Activated gamma-delta T cell treated with Interleukin-2 at 50 U/mL for 16 hours (primary cell): ENCODE measurements around the gene ERCC8.
"Not testable (repeated sequence)": the region's sequence is repeated elsewhere in the genome, so short reads cannot be mapped to it uniquely, and the experiment has no call there.

ENCODE experiments used
- DNase-seq: peaks from one replicate; pipeline ENCODE4 v3.0.0-alpha.2; 2020

The ERCC8 gene

DNA sequence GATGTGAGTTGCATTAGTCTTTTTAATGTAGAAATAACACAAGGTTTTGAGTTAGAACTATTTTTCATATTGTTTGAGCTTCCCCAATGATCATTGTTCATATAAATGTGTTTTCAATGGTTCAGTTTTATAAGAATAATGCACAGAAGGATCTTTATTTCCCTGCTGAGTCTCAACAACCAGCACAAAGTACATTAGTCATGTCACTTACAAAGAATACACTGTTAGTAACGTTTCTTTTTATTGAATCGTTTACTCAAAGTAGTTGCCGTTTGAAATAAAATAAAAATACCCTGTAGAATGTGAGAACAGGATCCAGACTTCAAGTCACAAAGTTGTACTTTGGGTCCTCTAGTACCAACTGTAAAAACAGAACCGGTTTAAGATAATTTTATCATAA, 41.5 kb downstream of the ERCC8 start:
- no peak for DNase-seq

DNA sequence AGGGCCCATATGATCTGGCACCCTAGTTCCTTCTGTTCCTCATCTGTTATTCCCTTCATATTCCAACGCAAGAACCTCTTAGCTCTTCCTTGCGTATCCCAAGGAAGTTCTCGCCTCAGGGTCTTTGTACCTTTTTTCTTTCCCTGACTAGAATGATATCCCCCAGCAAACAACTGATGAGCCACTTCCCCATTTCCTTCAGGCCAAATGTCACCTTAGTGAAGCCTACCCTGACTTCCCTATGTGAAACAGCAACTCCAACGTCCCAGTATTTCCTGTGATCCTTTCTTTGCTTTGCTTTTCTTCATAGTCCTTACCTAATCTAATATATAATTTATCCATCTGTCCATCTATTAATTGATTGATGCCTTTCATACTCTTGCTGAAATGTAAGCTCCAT, 47.9 kb downstream of the ERCC8 start:
- DNase-seq, result no peak

DNA sequence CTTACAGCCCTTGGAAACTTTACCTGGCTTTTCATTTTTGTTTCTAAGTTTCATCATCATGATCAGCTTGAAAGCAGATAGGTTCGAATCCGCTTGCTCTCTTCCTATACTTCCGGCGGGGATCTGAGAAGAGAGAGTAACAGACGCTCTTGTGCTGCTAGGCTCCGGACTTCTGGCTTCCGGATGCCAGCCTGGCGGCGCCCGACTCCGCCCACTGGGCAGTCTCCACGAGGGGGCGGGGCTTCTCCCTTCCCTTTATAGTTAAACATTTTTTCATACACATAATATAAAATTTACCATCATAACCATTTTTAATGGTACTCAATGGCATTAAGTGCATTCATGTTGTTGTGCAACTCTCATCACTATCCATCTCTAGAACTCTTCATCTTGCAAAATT, 51.3 kb downstream of the ERCC8 start:
- no peak for DNase-seq

DNA sequence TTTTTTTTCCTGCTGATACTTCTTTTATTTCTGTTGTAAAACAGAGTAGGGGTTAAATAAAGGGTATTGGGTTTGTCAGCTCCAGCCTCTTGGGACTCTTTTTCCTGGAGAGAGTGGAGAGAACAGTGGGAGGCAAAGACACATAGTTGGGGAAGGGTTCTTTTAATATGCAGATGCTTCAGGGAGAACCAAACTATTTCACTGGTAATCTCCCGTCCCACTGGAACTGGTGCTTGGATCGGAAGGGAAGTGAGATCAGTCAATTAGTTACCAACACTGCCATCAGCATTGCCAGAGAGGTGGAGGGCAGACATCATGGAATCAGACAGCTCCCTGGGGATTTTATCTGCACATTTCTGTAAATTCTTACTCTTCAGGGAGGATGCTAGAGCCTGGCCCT, 53.2 kb downstream of the ERCC8 start:
- no peak for DNase-seq

DNA sequence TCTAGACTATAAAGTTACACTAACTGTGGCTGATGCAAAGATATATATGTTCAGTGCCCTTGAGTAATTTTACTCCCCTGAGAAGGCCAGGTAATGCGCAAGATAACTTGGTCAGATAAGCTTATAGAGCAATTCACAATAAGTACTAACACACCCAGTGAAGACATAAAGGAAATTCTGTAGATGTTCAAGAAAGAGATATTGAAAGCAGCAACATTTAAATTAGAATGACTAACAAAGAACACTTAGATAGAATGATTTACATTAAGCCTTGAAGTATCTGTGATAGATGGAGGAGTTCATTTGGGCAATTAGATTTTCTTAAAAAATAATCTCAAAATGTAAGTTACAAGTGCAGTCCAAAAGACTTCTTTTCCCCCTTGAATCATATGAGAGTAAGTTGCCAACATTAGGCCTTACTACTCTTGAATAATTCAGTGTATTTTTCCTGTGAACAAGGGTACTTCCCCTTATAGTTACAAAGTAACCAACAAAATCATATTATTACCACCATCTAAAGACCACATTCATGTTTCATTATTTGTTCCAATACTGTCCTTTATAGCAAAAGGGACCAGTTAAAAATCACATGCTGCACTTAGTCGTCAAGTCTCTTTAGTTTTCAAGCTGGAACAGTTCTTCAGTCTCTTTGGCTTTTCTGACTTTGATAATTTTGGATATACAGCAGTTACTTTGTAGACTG, 56.4 kb downstream of the ERCC8 start:
- DNase-seq, result no peak

DNA sequence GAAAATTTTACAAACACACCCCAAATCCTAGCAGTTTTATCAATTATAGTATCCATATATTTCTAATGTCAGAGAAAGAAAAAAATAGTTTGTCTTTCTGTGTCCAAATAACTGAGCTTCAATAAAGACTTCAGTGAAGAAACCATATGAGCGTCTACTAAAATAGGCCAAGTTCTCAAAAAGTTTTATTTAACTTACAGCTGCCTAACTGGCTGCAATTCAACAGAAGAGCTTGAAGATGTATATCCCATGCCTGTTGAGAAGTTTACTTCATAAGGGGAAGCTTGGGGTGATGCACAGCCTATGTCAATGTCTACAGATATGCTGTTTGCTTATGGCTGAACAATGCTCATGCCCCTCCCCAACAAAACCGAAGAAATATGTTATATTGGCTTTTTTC, 57.1 kb downstream of the ERCC8 start:
- DNase-seq, result no peak

DNA sequence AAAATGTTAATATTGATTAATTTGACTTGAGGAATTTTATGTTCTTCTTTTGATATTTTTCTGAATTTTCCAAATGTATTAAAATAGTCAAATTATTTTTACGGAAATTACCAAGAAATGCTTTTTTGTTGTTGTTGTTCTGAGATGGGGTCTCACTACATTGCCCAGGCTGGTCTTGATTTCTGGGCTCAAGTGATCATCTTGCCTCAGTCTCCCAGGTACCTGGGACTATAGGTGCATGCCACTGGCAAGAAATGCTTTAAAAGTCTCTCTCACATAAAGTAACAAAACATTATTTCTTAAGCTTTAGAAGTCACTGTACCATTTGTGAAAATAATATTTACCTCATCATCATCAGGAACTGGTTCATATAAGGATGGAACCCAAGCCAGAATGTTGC, 57.8 kb downstream of the ERCC8 start:
- no peak for DNase-seq

DNA sequence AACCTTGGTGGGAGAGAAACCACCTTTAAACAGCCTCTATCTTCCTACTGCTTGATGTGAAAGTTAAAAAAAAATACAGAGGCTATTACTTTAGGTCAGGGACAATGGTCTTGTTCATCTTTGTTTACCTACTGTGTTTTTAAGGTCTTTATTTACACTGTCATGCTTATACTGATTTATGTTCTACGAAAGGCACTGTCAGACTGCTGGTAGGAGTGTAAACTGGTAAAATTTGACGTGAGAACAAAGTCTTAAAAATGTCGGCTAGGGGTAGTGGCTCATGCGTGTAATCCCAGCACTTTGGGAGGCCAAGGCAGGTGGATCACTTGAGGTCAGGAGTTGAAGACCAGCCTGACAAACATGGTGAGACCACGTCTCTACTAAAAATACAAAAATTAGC, 58.7 kb downstream of the ERCC8 start:
- DNase-seq, result no peak

DNA sequence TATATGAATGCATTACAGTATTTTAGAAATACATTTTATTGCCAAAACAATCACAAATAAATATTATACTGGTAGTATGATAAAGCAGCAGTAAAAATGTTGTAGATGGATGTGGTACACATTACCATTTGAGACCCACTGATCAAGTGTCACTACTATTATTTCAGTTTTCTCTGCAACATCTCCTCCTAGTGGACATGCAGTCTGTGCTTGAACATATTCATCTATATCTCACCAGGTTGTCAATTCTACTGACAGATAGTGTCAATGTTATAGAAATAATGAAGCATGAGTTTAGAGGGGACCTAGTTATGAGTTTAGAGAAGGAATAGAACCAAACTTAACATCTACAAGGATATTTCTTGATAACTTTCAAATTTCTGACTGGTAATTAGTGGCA, 61.6 kb downstream of the ERCC8 start:
- DNase-seq, result no peak

DNA sequence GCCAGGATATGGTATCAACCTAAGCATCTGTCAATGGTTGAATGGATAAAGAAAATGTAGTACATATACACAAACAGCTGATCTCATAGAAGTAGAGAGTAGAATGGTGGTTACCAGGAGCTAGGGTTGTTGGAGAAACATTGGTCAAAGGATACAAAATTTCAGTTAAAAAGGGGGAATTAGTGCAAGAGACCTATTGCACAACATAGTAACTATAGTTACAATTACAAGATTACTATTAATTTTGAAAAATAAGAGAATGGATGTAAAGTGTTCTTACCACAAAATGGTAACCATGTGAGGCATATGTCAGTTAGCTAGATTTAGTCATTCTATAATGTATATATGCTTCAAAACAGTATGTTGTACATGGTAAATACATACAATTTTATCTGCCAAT, 72.0 kb downstream of the ERCC8 start:
- no peak for DNase-seq

DNA sequence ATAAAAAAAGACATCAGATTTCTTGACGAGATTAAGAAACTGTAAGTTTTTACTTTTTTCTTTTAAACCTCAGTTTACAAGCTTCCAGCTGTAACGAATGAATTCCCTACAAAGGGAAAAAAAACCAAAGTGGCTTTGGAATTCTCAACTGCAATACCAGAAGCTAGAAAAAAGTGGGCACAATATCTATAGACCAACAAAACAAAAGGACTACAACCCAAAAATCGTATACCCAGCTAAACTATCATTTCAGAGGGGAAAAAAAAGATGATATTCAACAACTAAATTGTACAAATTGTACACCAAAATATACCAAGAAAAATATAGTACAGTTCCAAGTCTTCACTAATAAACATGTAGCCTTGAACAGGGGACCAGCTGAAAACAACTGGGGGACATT, 74.0 kb downstream of the ERCC8 start:
- DNase-seq, result no peak

DNA sequence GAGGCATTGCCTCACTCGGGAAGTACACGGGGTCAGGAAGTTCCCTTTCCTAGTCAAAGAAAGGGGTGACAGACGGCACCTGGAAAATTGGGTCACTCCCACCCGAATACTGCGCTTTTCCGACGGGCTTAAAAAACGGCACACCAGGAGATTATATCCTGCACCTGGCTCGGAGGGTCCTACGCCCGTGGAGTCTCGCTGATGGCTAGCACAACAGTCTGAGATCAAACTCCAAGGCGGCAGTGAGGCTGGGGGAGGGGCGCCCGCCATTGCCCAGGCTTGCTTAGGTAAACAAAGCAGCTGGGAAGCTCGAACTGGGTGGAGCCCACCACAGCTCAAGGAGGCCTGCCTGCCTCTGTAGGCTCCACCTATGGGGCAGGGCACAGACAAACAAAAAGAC, 84.3 kb downstream of the ERCC8 start:
- not testable (repeated sequence) for DNase-seq

DNA sequence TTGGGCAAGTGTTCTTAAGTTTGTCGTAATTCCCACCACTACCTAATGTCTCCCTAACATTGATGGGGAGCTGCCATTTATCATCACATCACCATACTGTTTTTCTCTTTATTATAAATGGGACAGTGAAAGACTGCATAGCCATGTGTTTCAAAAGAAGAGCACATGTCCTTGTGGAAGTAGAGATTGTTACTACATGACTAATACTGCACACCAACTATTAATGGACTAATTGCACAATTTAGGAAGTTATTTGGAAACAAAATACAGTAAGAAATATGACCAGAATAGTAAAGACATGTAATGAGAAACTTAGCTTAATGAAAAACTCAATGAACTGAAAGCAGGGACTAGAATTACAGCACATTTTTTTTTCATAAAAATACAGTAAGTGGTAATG, 88.8 kb downstream of the ERCC8 start:
- no peak for DNase-seq

DNA sequence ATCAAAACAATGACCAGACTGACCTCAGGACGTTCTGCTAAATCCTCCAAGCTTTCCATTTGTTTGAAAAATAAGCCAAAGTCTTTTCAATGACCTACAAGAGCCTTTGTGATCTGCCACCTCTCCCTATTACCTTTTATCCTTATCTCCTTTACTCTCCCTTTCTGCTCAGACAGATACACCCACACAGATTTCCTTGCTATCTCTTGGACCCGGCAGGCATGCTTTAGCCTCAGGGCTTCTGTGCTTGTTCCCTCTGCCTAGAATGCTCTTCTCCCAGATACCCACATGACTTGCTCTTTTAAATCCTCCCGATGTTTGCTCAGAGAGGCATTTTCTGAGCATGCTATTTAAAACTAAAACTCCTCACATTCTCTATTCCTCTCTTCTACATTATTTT, 91.9 kb downstream of the ERCC8 start:
- DNase-seq, result no peak

DNA sequence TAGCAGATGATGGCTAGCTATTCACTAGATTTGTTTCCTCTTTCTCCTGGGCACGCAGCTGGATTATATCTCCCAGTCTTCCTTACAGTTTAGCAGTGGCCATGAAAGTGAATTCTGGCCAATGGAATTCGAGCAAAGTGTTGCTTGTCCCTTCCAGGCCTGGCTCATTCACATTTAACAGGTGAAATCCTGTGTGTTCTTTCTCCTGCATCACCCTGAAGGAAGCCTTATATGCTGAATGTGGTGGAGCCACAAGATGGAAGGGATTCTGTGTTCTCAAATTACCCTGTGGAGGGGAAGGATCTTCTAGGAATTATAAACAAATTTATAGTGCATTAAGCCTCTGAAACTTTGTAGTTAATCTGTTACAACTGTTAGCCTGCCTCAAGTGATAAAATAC, 92.6 kb downstream of the ERCC8 start:
- no peak for DNase-seq

DNA sequence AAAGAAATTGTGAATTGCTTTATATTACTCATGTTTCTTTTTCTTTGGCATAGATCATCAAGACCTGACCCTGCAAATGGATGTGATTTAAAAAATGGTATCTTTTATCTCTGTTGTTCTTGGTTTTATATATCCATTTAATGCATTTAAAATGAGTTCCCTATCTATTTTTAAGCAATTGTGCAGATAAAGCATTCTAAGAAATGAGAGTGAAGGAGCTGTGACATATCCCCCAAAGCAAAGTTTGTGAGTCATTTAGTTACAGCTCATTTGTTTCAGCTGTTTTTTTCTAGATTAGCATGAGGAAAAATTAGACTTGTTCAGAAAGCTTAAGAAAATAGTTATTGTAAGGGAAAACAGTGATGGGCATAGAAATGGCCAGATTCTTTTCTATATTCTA, 93.2 kb downstream of the ERCC8 start:
- DNase-seq, result no peak

DNA sequence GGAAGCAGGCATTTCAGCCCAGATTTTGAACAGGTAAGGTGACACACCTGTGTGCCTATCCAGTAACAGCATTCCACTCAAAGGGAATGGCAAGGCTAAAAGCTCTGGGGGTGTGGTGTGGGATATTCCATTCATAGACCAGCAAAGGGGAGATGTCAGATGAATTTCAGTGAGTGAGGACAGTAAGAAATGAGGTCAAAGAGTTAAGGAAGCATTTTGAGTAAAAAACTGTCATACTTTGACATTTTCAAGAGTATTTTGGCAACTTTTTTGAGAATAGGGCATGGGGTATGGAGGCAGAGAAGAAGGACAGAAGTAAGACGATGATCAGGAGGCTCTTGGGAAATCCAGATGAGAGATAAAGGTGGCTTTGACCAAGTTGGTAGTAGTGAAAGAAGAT, 98.6 kb downstream of the ERCC8 start:
- DNase-seq, result no peak

DNA sequence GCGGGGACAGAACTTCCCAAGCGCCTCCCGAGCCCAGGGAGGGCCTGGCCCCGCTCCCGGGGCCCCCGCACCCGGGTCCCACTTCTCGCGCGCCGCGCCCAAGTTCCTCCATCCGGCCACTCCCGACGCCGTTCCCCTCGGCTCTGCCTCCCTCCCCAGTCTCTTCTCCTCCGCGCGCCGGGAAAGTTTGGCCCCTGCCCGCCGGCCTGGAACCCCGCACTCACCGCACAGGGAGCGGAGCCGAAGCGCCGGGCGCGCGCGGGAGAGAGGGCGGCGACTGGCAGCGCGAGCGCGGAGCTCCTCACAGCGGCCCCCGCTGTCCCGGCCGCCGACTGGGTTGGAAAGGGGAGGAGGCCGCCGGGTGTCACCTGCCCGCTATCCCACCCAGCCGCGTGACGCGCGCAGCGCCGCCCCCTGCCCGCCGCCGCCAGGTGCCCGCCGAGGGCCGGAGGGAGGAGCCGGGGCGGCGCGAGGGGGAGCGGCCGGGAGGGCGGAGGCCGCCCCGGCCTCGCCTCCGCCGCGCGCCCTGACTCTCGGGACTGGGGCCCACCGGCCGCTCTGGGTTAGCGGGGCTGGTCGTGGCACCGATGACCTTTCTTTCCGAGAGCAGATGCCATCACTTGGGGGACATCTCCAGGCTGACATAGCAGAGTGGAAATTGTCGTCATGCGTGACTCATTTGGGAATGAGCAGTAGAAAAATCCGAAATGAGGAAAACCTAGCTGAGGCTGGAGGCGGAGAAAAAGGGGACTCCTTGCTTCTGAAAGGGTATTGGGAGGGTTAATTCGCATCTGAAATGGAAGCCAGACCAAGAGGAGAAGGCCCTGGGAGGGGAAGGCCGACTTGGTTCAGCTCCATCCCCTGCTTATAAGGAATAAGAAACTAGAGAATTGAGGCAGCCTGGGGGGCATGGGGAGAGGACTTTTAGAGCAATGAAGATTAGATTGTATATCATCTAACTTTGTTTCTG, 100.6 kb downstream of the ERCC8 start, which contains the start of gene ELOVL7:
Gene ELOVL7, minus strand, starts transcription at position 334 of the 970 bp plus-strand sequence. CDS start 56,872 bp downstream, outside the sequence.
- DNase-seq, result no peak

DNA sequence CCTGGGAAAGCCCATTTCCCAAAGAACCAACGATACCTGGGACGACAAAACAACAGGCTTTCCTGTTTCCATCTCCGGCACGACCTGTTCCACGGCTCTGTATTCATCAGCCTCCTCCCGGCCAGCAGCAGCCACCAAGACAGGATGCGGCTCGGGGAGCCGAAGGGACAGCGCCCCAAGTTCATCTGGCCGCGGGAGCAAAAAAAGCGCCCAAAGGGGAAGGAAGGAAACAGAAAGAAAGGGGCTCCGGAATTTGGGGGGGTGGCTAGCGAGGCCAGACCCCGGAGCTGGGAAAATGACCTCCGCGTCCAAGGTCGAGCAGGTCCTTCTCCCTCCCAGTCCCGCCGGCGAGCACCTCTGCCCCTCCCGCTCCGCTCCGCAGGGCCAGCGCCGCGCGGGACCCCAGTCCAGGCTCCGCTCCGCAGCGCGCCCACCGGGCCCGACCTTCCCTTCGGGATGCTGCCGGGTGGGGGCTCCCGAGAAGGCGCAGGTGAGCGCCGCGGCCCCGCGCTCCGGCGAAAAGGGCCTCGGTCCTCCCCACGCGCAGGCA, 101.4 kb downstream of the ERCC8 start:
- no peak for DNase-seq

DNA sequence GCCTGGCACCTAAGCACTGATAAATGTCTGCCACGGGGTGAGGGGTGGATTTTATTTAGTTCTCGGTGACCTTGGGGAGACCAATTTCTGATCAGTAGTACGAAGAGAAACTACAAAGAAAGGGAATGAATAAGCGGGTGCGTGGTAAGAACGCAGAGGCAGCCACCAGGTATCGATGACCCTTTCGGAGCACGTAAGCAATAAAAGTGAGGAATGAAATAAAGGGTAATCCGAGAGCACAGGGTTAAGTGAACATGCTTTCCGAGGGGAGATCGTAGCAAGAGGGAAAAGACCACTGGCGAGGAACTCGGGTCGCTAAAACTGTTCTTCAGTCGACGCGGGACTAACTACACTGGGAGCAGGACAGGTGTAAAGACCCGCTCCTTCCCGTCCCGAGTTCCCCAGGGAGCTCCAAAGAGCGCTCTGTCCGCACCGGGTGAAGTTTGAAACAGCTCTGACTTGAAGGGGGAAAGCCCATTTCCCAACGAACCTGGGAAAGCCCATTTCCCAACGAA, 101.9 kb downstream of the ERCC8 start:
- no peak for DNase-seq

DNA sequence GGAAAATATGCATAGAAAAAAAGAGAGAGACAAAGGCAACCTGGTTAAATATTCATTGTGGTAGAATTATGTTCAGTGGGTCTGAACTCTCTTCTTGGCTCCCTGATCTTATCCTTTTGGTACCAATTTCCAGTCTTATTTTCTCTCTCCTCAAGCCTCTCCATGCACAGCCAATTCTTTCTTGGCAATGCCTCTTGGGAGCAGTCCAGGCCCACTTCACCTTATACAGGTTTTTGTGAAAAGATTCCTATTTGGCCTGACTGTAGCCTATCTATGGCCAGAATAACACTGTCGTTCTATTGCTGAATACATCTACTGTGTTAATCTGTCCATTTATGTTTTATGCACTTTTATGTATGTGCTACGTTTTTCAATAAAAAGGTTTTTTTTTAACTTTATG, 103.5 kb downstream of the ERCC8 start:
- DNase-seq, result no peak

DNA sequence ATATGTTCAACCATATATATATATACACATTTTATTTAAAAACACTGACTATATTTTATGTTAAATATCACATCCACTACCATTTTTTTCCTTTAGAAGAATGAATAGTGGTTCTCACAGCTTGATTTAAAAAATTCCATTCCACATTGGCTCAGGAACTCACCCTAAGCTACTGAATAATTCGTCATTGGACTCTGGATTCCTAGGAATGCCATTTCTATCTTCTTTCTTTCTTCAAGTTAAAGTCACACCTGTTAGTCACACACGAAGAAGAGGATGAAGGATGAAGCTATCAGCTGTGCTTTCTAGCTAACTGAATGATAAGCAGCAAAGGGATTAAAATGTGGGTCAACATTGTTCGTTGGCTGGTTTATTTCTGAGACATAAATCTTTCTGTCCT, 108.7 kb downstream of the ERCC8 start:
- DNase-seq, result no peak

DNA sequence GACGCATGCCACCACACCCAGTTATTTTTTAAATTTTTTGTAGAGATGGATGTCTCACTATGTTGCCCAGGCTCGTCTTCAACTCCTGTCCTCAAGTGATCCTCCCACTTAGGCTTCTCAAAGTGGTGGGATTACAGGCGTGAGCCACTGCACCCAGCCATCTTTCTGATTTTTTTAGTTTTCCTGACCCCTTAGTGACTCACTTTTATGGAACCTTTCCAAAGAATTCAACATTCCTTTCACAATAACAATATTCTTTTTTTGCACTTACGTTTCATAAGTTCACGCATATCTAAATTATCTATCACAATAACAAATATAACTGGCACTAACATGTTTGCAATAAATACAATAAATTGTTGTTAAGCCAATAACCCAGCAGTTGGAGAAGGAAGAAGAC, 109.3 kb downstream of the ERCC8 start:
- no peak for DNase-seq

DNA sequence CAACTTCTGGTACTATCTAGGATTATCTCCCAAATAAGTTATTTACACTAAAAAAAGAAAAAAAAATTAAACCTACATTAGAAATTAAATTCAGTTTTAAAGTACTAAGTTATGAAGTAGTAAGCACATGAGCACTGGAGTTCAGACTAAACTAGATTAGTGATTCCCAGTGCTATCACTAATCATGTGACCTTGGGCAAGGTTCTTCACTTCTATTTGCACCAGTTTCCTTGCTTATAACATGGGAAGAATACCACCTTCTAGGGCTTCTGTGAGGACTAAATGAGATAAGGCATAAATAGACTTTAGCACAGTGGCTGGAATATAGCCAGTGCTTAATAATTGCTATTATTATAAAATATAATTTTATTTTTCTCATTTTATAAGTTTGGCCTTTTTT, 111.3 kb downstream of the ERCC8 start:
- DNase-seq, result no peak
